SK-N-SH treated with all-trans-retinoic acid at 6 μM for 48 hours (cell line): ENCODE results near the gene CNTROB.

Experiments
- ATAC-seq: fragments of 200-7000 bp; cut with Tn5 transposase; 3 replicates; pipeline ENCODE4 v1.9.1; 2020; ENCODE audit warnings: mild to moderate bottlenecking, moderate library complexity
- ARNTL ChIP-seq: fragments of 450-650 bp; formaldehyde crosslinking; IDR thresholded peaks from 2 replicates; pipeline ENCODE4 v1.5.0; 2020; ENCODE audit warnings: low read depth, mild to moderate bottlenecking, moderate library complexity, borderline replicate concordance
- BACH2 ChIP-seq: fragments of 250-450 bp; sonication (Bioruptor Pico); IDR thresholded peaks from 2 replicates; pipeline ENCODE4 v1.9.0; 2021; ENCODE audit warnings: mild to moderate bottlenecking, borderline replicate concordance
- CREB5 ChIP-seq: fragments of 250-450 bp; sonication (Bioruptor Pico); IDR thresholded peaks from 2 replicates; pipeline ENCODE4 v1.5.1; 2020; ENCODE audit warnings: low read depth, mild to moderate bottlenecking, moderate library complexity
- CSDC2 ChIP-seq: fragments of 250-450 bp; sonication (Bioruptor Pico); IDR thresholded peaks from 2 replicates; pipeline ENCODE4 v1.5.0; 2020; ENCODE audit warnings: mild to moderate bottlenecking, moderate library complexity
- CSRNP3 ChIP-seq: fragments of 250-450 bp; sonication (Bioruptor Pico); IDR thresholded peaks from 2 replicates; pipeline ENCODE4 v1.5.1; 2021; ENCODE audit warnings: mild to moderate bottlenecking, moderate library complexity
- ESRRG ChIP-seq: fragments of 250-450 bp; sonication (Bioruptor Pico); IDR thresholded peaks from 2 replicates; pipeline ENCODE4 v1.6.1; 2021; ENCODE audit warnings: mild to moderate bottlenecking
- GLIS3 ChIP-seq: fragments of 250-450 bp; sonication (Bioruptor Pico); IDR thresholded peaks from 2 replicates; pipeline ENCODE4 v1.5.0; 2020; ENCODE audit warnings: mild to moderate bottlenecking, moderate library complexity
- ISL1 ChIP-seq: fragments of 250-450 bp; sonication (Bioruptor Pico); IDR thresholded peaks from 2 replicates; pipeline ENCODE4 v2.1.2; 2022; ENCODE audit warnings: mild to moderate bottlenecking, moderate library complexity
- OSR1 ChIP-seq: fragments of 250-450 bp; sonication (Bioruptor Pico); IDR thresholded peaks from 2 replicates; pipeline ENCODE4 v1.8.0; 2022; ENCODE audit warnings: moderate library complexity, mild to moderate bottlenecking, inconsistent platforms
- PATZ1 ChIP-seq: fragments of 250-450 bp; sonication (Bioruptor Pico); IDR thresholded peaks from 2 replicates; pipeline ENCODE4 v1.8.0; 2020; ENCODE audit warnings: mild to moderate bottlenecking, moderate library complexity, borderline replicate concordance
- POU6F1 ChIP-seq: fragments of 250-450 bp; sonication (Bioruptor Pico); IDR thresholded peaks from 2 replicates; pipeline ENCODE4 v1.8.0; 2021; ENCODE audit warnings: low read depth, mild to moderate bottlenecking, moderate library complexity, borderline replicate concordance
- PPARA ChIP-seq: fragments of 250-450 bp; sonication (Bioruptor Pico); IDR thresholded peaks from 2 replicates; pipeline ENCODE4 v1.5.0; 2020; ENCODE audit warnings: mild to moderate bottlenecking, borderline replicate concordance
- RARB ChIP-seq: fragments of 250-450 bp; sonication (Bioruptor Pico); IDR thresholded peaks from 2 replicates; pipeline ENCODE4 v1.8.0; 2021; ENCODE audit warnings: mild to moderate bottlenecking, moderate library complexity
- TCF4 ChIP-seq: fragments of 250-450 bp; sonication (Bioruptor Pico); IDR thresholded peaks from 2 replicates; pipeline ENCODE4 v1.8.0; 2021; ENCODE audit warnings: mild to moderate bottlenecking, moderate library complexity, borderline replicate concordance
- TOX ChIP-seq: fragments of 250-450 bp; sonication (Bioruptor Pico); IDR thresholded peaks from 2 replicates; pipeline ENCODE4 v1.8.0; 2021; ENCODE audit warnings: mild to moderate bottlenecking, moderate library complexity, borderline replicate concordance
- TSHZ2 ChIP-seq: fragments of 250-450 bp; sonication (Bioruptor Pico); IDR thresholded peaks from 2 replicates; pipeline ENCODE4 v1.5.0; 2020; ENCODE audit warnings: mild to moderate bottlenecking, moderate library complexity
- ZC3H10 ChIP-seq: fragments of 250-450 bp; sonication (Bioruptor Pico); IDR thresholded peaks from 2 replicates; pipeline ENCODE4 v1.5.1; 2021; ENCODE audit warnings: mild to moderate bottlenecking, moderate library complexity
- ZFP3 ChIP-seq: fragments of 250-450 bp; sonication (Bioruptor Pico); IDR thresholded peaks from 2 replicates; pipeline ENCODE4 v1.5.0; 2020; ENCODE audit warnings: mild to moderate bottlenecking, moderate library complexity
- ZFP30 ChIP-seq: fragments of 450-650 bp; formaldehyde crosslinking; IDR thresholded peaks from 2 replicates; pipeline ENCODE4 v1.5.0; 2022; ENCODE audit warnings: mild to moderate bottlenecking, moderate library complexity
- ZNF565 ChIP-seq: fragments of 450-650 bp; formaldehyde crosslinking; conservative IDR thresholded peaks from 2 replicates; pipeline ENCODE4 v1.5.0; 2020; ENCODE audit warnings: low read depth, mild to moderate bottlenecking, moderate library complexity
- ZNF70 ChIP-seq: fragments of 450-650 bp; formaldehyde crosslinking; IDR thresholded peaks from 2 replicates; pipeline ENCODE4 v1.5.0; 2020; ENCODE audit warnings: mild to moderate bottlenecking, moderate library complexity
- ZNF8 ChIP-seq: fragments of 450-650 bp; formaldehyde crosslinking; IDR thresholded peaks from 2 replicates; pipeline ENCODE4 v1.5.0; 2020; ENCODE audit warnings: mild to moderate bottlenecking, moderate library complexity

CNTROB gene

GRCh38 chr17:7909089-7909488 is 22.9 kb upstream of the CNTROB start:
- no peak for ATAC-seq
- TF ChIP-seq ZNF565 (CRISPR knock-in tag) (no peak), OSR1 (CRISPR knock-in tag) (no peak), ZFP3 (no peak)

GRCh38 chr17:7910281-7910680 is 21.7 kb upstream of the CNTROB start:
- no peak for ATAC-seq
- TF ChIP-seq PATZ1 (CRISPR knock-in tag), result no peak
- no peak for TF ChIP-seq PPARA (CRISPR knock-in tag)
- TF ChIP-seq CSDC2 (CRISPR knock-in tag), result no peak

- TF ChIP-seq ZFP30 (CRISPR knock-in tag) (no peak), ZNF565 (CRISPR knock-in tag) (no peak), CSRNP3 (CRISPR knock-in tag) (no peak), PPARA (CRISPR knock-in tag) (no peak), ZNF8 (CRISPR knock-in tag) (no peak), TOX (no peak)
- ATAC-seq, result no peak
Measured at GRCh38 chr17:7910711-7911110, 21.3 kb upstream of the CNTROB start.

- TF ChIP-seq CSRNP3 (CRISPR knock-in tag), result no peak
- no peak for TF ChIP-seq ESRRG (CRISPR knock-in tag)
- no peak for TF ChIP-seq ZNF565 (CRISPR knock-in tag)
- no peak for TF ChIP-seq ZC3H10
- no peak for TF ChIP-seq BACH2 (CRISPR knock-in tag)
- TF ChIP-seq TCF4 (CRISPR knock-in tag), result no peak
- TF ChIP-seq PPARA (CRISPR knock-in tag), result no peak
- TF ChIP-seq CREB5 (CRISPR knock-in tag), result no peak
- no peak for TF ChIP-seq TSHZ2 (CRISPR knock-in tag)
- TF ChIP-seq TOX, result no peak
- TF ChIP-seq ZFP3, result no peak
- no peak for TF ChIP-seq CSDC2 (CRISPR knock-in tag)
- TF ChIP-seq ZNF70, result no peak
- TF ChIP-seq POU6F1 (CRISPR knock-in tag), result no peak
- no peak for TF ChIP-seq ISL1
- no peak for TF ChIP-seq ZNF8 (CRISPR knock-in tag)
- TF ChIP-seq ARNTL, result no peak
- no peak for TF ChIP-seq GLIS3
- TF ChIP-seq OSR1 (CRISPR knock-in tag), result no peak
- TF ChIP-seq RARB (CRISPR knock-in tag), result no peak
- ATAC-seq, result no peak
Measured at GRCh38 chr17:7911116-7911515, 20.9 kb upstream of the CNTROB start.
